SU-DHL-6 (cell line): ENCODE results near the gene FDPS.

ENCODE experiments used
- EZH2phosphoT487 ChIP-seq: fragments of 200-600 bp; sonication (generic), shearing (Covaris generic); conservative IDR thresholded peaks from 2 replicates; pipeline ENCODE4 v1.6.1; 2018; ENCODE audit warnings: mild to moderate bottlenecking, antibody characterized with exemption, low read length, moderate library complexity, mixed read lengths
- TF ChIP-seq, protein P1 (sequence below): fragments of 200-600 bp; sonication (generic); IDR thresholded peaks from one replicate; pipeline ENCODE4 v1.5.1; 2017; ENCODE audit warnings: antibody characterized with exemption, mild to moderate bottlenecking, low read length, moderate library complexity; ENCODE audit not compliant: insufficient read depth, poor library complexity, severe bottlenecking

DNA sequence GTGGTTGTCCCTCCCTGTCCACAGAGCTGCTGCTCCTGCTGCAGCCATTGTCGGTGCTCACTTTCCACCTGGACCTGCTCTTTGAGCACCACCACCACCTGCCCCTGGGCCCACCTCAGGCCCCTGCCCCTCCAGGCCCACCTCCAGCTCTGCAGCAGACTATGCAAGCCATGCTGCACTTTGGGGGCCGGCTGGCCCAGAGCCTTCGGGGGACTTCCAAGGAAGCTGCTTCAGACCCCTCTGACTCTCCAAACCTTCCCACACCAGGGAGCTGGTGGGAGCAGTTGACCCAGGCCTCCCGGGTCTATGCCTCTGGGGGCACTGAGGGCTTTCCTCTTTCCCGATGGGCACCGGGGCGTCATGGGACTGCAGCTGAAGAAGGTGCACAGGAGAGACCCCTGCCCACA, 18.0 kb downstream of the FDPS start:
- TF ChIP-seq, protein P1, sequence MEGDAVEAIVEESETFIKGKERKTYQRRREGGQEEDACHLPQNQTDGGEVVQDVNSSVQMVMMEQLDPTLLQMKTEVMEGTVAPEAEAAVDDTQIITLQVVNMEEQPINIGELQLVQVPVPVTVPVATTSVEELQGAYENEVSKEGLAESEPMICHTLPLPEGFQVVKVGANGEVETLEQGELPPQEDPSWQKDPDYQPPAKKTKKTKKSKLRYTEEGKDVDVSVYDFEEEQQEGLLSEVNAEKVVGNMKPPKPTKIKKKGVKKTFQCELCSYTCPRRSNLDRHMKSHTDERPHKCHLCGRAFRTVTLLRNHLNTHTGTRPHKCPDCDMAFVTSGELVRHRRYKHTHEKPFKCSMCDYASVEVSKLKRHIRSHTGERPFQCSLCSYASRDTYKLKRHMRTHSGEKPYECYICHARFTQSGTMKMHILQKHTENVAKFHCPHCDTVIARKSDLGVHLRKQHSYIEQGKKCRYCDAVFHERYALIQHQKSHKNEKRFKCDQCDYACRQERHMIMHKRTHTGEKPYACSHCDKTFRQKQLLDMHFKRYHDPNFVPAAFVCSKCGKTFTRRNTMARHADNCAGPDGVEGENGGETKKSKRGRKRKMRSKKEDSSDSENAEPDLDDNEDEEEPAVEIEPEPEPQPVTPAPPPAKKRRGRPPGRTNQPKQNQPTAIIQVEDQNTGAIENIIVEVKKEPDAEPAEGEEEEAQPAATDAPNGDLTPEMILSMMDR: no peak
- no peak for TF ChIP-seq EZH2phosphoT487
